OCI-LY7 (cell line): ENCODE results near the gene ABCA7. TPM values are rescaled to one million over a fixed set of nuclear protein-coding genes. Genes with fewer than 3 reads are reported as not detected.

Experiments
- BruUV-seq: library from RNA; stranded (reverse); fragments of 400-500 nt; replicated peaks from 2 replicates; lab custom pipeline; 2021; lab: Mats Ljungman, UMichigan
- CTCF ChIA-PET: fragments of 300-600 bp; sonication (Branson Sonifier 250); formaldehyde crosslinking; loops from one replicate; lab custom pipeline; 2022; ENCODE audit warnings: antibody characterized with exemption; ENCODE audit not compliant: unreplicated experiment; lab: Charles Lee
- POLR2A ChIA-PET: fragments of 300-600 bp; sonication (Branson Sonifier 250); formaldehyde crosslinking; loops from one replicate; lab custom pipeline; 2022; ENCODE audit warnings: antibody characterized with exemption; lab: Charles Lee
- DNase-seq: peaks from one replicate; pipeline ENCODE4 v3.0.0-alpha.2; 2015; ENCODE audit warnings: low spot score
- H2AFZ ChIP-seq: fragments of 200-600 bp; sonication (generic), shearing (Covaris generic); 2 replicates; pipeline ENCODE4 v1.6.1; 2014; ENCODE audit warnings: mild to moderate bottlenecking, antibody characterized with exemption, low read length, moderate library complexity
- H3K27ac ChIP-seq: fragments of 200-600 bp; sonication (generic); 2 replicates; pipeline ENCODE4 v1.5.1; 2014; ENCODE audit warnings: mixed run types, low read depth, mild to moderate bottlenecking, moderate library complexity, low read length, inconsistent platforms; ENCODE audit not compliant: poor library complexity, severe bottlenecking
- H3K36me3 ChIP-seq: fragments of 200-600 bp; sonication (generic); 2 replicates; pipeline ENCODE4 v1.6.1; 2014; ENCODE audit warnings: mild to moderate bottlenecking, antibody characterized with exemption, low read length, moderate library complexity, mixed read lengths; ENCODE audit not compliant: insufficient read depth
- H3K4me1 ChIP-seq: fragments of 200-600 bp; sonication (generic); 2 replicates; pipeline ENCODE4 v1.5.1; 2014; ENCODE audit warnings: mild to moderate bottlenecking, low read length; ENCODE audit not compliant: insufficient read depth, poor library complexity, severe bottlenecking
- H3K4me2 ChIP-seq: fragments of 200-600 bp; sonication (generic); 2 replicates; pipeline ENCODE4 v1.6.1; 2014; ENCODE audit warnings: mild to moderate bottlenecking, low read length
- H3K4me3 ChIP-seq: fragments of 200-600 bp; sonication (generic); 2 replicates; pipeline ENCODE4 v1.5.1; 2014; ENCODE audit warnings: mild to moderate bottlenecking, low read depth, low read length; ENCODE audit not compliant: poor library complexity, severe bottlenecking
- H3K79me2 ChIP-seq: fragments of 200-600 bp; sonication (generic); 2 replicates; pipeline ENCODE4 v1.6.1; 2016; ENCODE audit warnings: low read depth, mild to moderate bottlenecking, low read length, moderate library complexity, mixed read lengths; ENCODE audit not compliant: insufficient read depth
- H3K9me2 ChIP-seq: fragments of 200-600 bp; sonication (generic); 2 replicates; pipeline ENCODE4 v1.6.1; 2016; ENCODE audit warnings: mild to moderate bottlenecking, low read length, mixed read lengths; ENCODE audit not compliant: insufficient read depth
- H3K9me3 ChIP-seq: fragments of 200-600 bp; sonication (generic); 2 replicates; pipeline ENCODE4 v1.6.1; 2014; ENCODE audit warnings: mild to moderate bottlenecking, mixed run types, low read length, mixed read lengths
- H4K20me1 ChIP-seq: fragments of 200-600 bp; sonication (generic); 2 replicates; pipeline ENCODE4 v1.6.1; 2014; ENCODE audit warnings: mild to moderate bottlenecking, antibody characterized with exemption, low read length, moderate library complexity, mixed read lengths; ENCODE audit not compliant: insufficient read depth
- EZH2phosphoT487 ChIP-seq: fragments of 200-600 bp; sonication (generic); IDR thresholded peaks from 2 replicates; pipeline ENCODE4 v1.6.1; 2018; ENCODE audit warnings: low read depth, borderline replicate concordance, mild to moderate bottlenecking, mixed run types, antibody characterized with exemption, low read length, moderate library complexity, mixed read lengths
- intact Hi-C: fragments of 100-400 bp; cut with micrococcal nuclease; formaldehyde crosslinking; loops from one replicate; pipeline ENCODE4 v1.10.0; 2022; ENCODE audit not compliant: unreplicated experiment
- total RNA-seq, 2 experiments: library from RNA; depleted of rRNA in 1 of 2; stranded (reverse); fragments of >200 nt in 1 of 2; shearing (Covaris generic) in 1 of 2; gene quantifications; 2 replicates each; pipeline ENCODE4 v1.2.3, GENCODE V29; 2014 to 2022
- TF ChIP-seq, protein P1 (sequence below): fragments of 200-600 bp; sonication (generic); conservative IDR thresholded peaks from 2 replicates; pipeline ENCODE4 v1.5.1; 2014; ENCODE audit warnings: mild to moderate bottlenecking, antibody characterized with exemption, low read length, moderate library complexity, mixed read lengths

Gene ABCA7
- total RNA-seq, 2 experiments from 2014 or later, result 43.3 to 66.6 TPM

- peaks cover 48% of the 10 kb centered on the region for H3K4me1 ChIP-seq
- POLR2A ChIA-PET, result interaction anchor here (0.7 to 2.6 kb wide), 2 partner anchors 10 to 19 kb away, joined by 3 to 16 read pairs; partner anchors contain the start of gene ARHGAP45
- no TSS peak for BruUV-seq
- peak overlapping the region; percentile 53 for H3K4me3 ChIP-seq
- DNase-seq, result peak; percentile 96
- CTCF ChIA-PET, result no interaction called here
- H3K9me3 ChIP-seq, result no peaks in the 10 kb centered on the region
- no peaks in the 10 kb centered on the region for H4K20me1 ChIP-seq
- TF ChIP-seq EZH2phosphoT487, result no peak
- TF ChIP-seq, protein P1, sequence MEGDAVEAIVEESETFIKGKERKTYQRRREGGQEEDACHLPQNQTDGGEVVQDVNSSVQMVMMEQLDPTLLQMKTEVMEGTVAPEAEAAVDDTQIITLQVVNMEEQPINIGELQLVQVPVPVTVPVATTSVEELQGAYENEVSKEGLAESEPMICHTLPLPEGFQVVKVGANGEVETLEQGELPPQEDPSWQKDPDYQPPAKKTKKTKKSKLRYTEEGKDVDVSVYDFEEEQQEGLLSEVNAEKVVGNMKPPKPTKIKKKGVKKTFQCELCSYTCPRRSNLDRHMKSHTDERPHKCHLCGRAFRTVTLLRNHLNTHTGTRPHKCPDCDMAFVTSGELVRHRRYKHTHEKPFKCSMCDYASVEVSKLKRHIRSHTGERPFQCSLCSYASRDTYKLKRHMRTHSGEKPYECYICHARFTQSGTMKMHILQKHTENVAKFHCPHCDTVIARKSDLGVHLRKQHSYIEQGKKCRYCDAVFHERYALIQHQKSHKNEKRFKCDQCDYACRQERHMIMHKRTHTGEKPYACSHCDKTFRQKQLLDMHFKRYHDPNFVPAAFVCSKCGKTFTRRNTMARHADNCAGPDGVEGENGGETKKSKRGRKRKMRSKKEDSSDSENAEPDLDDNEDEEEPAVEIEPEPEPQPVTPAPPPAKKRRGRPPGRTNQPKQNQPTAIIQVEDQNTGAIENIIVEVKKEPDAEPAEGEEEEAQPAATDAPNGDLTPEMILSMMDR, result no peak
- H3K4me2 ChIP-seq, result peak overlapping the region; percentile 73
- H3K79me2 ChIP-seq, result no peaks in the 10 kb centered on the region; the same call in 1 of the 2 replicates
- intact Hi-C loops, result loop anchor here (1.0 to 2.0 kb wide), 2 partner anchors 8 to 38 kb away; no protein-coding TSS in a partner anchor
- no peaks in the 10 kb centered on the region for H3K9me2 ChIP-seq
- H2AFZ ChIP-seq, result no peak overlapping the region
- H3K36me3 ChIP-seq, result peaks cover 85% of the 10 kb centered on the region
- peak overlapping the region; percentile 90 for H3K27ac ChIP-seq
These were observed 37.0 kb downstream of the ABCA7 start for GRCh38 chr19:1076951-1077350.

GRCh38 chr19:1079566-1080111 lies 39.7 kb downstream of the ABCA7 start:
- Histone ChIP-seq H3K4me3 (no peak overlapping the region), H3K4me2 (no peak overlapping the region), H3K9me3 (no peaks in the 10 kb centered on the region), H3K27ac (no peak overlapping the region), H4K20me1 (no peaks in the 10 kb centered on the region), H2AFZ (no peak overlapping the region), H3K36me3 (peaks cover 80% of the 10 kb centered on the region), H3K4me1 (peaks cover 42% of the 10 kb centered on the region), H3K79me2 (no peaks in the 10 kb centered on the region; the same call in 1 of the 2 replicates), H3K9me2 (no peaks in the 10 kb centered on the region)
- intact Hi-C loops, result no loop called here
- BruUV-seq, result no TSS peak
- no peak for DNase-seq
- ChIA-PET POLR2A (no interaction called here), CTCF (no interaction called here)
- TF ChIP-seq, protein P1, result no peak
- no peak for TF ChIP-seq EZH2phosphoT487
